ENCODE data around the gene INTS14. TPM values are rescaled to one million over a fixed set of nuclear protein-coding genes. Genes with fewer than 3 reads are reported as not detected.

Gene INTS14
- total and polyA plus RNA-seq, 2 of the 8 experiments (the other 6 are each of a cell fraction or from before 2014, with no cell fraction given), result 33.1 to 33.7 TPM

- H4K20me1 ChIP-seq (replicated peaks in 1 of 2; ENCODE audit: control insufficient read depth in 1 of 2, insufficient read depth in 2 of 2, low read length in 2 of 2), result peaks cover 18 to 22% of the 10 kb centered on the region in 2 experiments
- no peak for FAIRE-seq
These were observed 60.2 kb downstream of the INTS14 start for GRCh38 chr15:65550681-65551098.

More at GRCh38 chr15:65550681-65551098, 60.2 kb downstream of the INTS14 start:
- H3K27me3 ChIP-seq (replicated peaks in 1 of 4; ENCODE audit: control insufficient read depth in 3 of 4, extremely low read depth in 1 of 4, insufficient read depth in 3 of 4, low read length in 3 of 4), result no peaks in the 10 kb centered on the region
- H2AFZ ChIP-seq (ENCODE audit: low read length), result no peak overlapping the region
- ChIA-PET POLR2A (ENCODE audit: partially characterized antibody) (no interaction called here), CTCF (ENCODE audit: partially characterized antibody) (interaction anchor here (1.5 to 2.2 kb wide), 2 partner anchors 8 to 36 kb away, joined by 6 to 7 read pairs; no protein-coding TSS in a partner anchor)
- peak overlapping the region; percentile 17 to 34; a peak in 1 of 4 replicates for H3K4me2 ChIP-seq (ENCODE audit: insufficient read depth in 1 of 2, low read depth in 2 of 2, low read length in 2 of 2)
- no peak overlapping the region for H2BK20ac ChIP-seq (ENCODE audit: low read length)
- no peak overlapping the region for H3K4me3 ChIP-seq (ENCODE audit: extremely low read depth in 1 of 4, insufficient read depth in 2 of 4, low read depth in 3 of 4, low read length in 4 of 4)
- H2BK12ac ChIP-seq (ENCODE audit: low read depth, low read length), result no peak overlapping the region; the same call in 1 of the 2 replicates
- no peak overlapping the region for H2BK15ac ChIP-seq (ENCODE audit: low read length)
- H2BK120ac ChIP-seq (replicated peaks; ENCODE audit: low read depth, low read length), result no peak overlapping the region
- no peak overlapping the region for H4K8ac ChIP-seq (ENCODE audit: extremely low read depth, insufficient read depth, low read length)
- no peak overlapping the region for H4K5ac ChIP-seq (ENCODE audit: insufficient read length, low read depth, low read length)
- no peak overlapping the region for H2AK5ac ChIP-seq (ENCODE audit: low read depth, low read length)
- H3K23me2 ChIP-seq (ENCODE audit: low read depth, low read length), result no peaks in the 10 kb centered on the region
- H3K9ac ChIP-seq (replicated peaks in 1 of 4; ENCODE audit: extremely low read depth in 1 of 4, low read depth in 3 of 4, low read length in 3 of 4), result no peak overlapping the region
- H3K79me1 ChIP-seq (ENCODE audit: low read depth, low read length), result peaks cover 7% of the 10 kb centered on the region
- H3K56ac ChIP-seq (replicated peaks; ENCODE audit: insufficient read length, low read depth, low read length), result no peak overlapping the region
- H4K91ac ChIP-seq (replicated peaks; ENCODE audit: insufficient read length, low read length), result no peak overlapping the region
- H3K79me2 ChIP-seq (ENCODE audit: control insufficient read depth in 1 of 2, insufficient read depth in 2 of 2, low read length in 2 of 2), result peaks cover 6 to 65% of the 10 kb centered on the region in 2 experiments
- peaks cover 0 to 2% (median 0%) of the 10 kb centered on the region in 4 experiments; a peak in 1 of 7 replicates for H3K4me1 ChIP-seq (replicated peaks in 1 of 4; ENCODE audit: control insufficient read depth in 3 of 4, insufficient read depth in 4 of 4, low read length in 3 of 4)
- TF ChIP-seq SAP30 (IDR thresholded peaks at IDR 0.05; ENCODE audit: insufficient read depth, insufficient replicate concordance, low read length) (no peak), EGR1 (IDR thresholded peaks at IDR 0.05; ENCODE audit: borderline replicate concordance, low read depth, low read length) (no peak), ASH2L (IDR thresholded peaks at IDR 0.05; ENCODE audit: low read length) (no peak), FOSL1 (IDR thresholded peaks at IDR 0.05; ENCODE audit: insufficient read depth, low read depth, low read length) (no peak), JUND (IDR thresholded peaks at IDR 0.05; ENCODE audit: low read length) (no peak), ATF2 (IDR thresholded peaks at IDR 0.05; ENCODE audit: low read length) (no peak), TCF12 (IDR thresholded peaks at IDR 0.05; ENCODE audit: low read depth, low read length) (peak; percentile 74; the same call in 1 of the 2 replicates), CEBPB (IDR thresholded peaks at IDR 0.05; ENCODE audit: low read depth, low read length) (peak; percentile 75), SP4 (IDR thresholded peaks at IDR 0.05; ENCODE audit: low read length) (no peak)
- H3K36me3 ChIP-seq (ENCODE audit: control insufficient read depth in 2 of 4, insufficient read depth in 4 of 4, low read length in 3 of 4), result peaks cover 3 to 18% (median 11%) of the 10 kb centered on the region in 4 experiments; a peak in 7 of 8 replicates
- no peak overlapping the region for H3K27ac ChIP-seq (ENCODE audit: low read depth, low read length)
- no peak overlapping the region for H3K18ac ChIP-seq (ENCODE audit: extremely low read depth, low read length)
- no peaks in the 10 kb centered on the region for H3K9me3 ChIP-seq (ENCODE audit: insufficient read depth in 2 of 2, low read depth in 1 of 2, low read length in 1 of 2)
- WGBS, 2 experiments (ENCODE audit: extremely low coverage in 1 of 2, insufficient coverage in 1 of 2, insufficient read length in 1 of 2, insufficient replicate concordance in 2 of 2, low coverage in 1 of 2, low lambda C conversion rate in 2 of 2, missing lambda C conversion rate in 1 of 2), result 75% methylated on average over 3 of the region's 3 CpGs; no CpG with 5 or more reads in 1 of the 2 experiments
- no peak for DNase-seq (ENCODE audit: low read depth in 1 of 2, low spot score in 2 of 2)
- H3K4ac ChIP-seq (replicated peaks; ENCODE audit: insufficient read length, low read depth, low read length), result no peak overlapping the region
- no peak overlapping the region for H2BK5ac ChIP-seq (ENCODE audit: low read depth, low read length)
- H3K14ac ChIP-seq (ENCODE audit: insufficient read length), result no peak overlapping the region
- no peak overlapping the region for H3K23ac ChIP-seq (ENCODE audit: insufficient read length)
